Activated naive CD8-positive, alpha-beta T cell treated with anti-CD3 and anti-CD28 coated beads for 36 hours (primary cell): Measurements from ENCODE around the gene ACSM4. TPM values are rescaled to one million over a fixed set of nuclear protein-coding genes. Genes with fewer than 3 reads are reported as not detected.
"Not testable (repeated sequence)": the region's sequence is repeated elsewhere in the genome, so short reads cannot be mapped to it uniquely, and the experiment has no call there.

Experiments
- DNase-seq: peaks from one replicate; pipeline ENCODE4 v3.0.0; 2021
- H3K27ac Mint-ChIP-seq: one replicate; pipeline ENCODE4 v1.8.0; 2022; ENCODE audit warnings: mild to moderate bottlenecking, moderate library complexity, mixed read lengths
- H3K27me3 Mint-ChIP-seq: one replicate; pipeline ENCODE4 v1.8.0; 2022; ENCODE audit warnings: mild to moderate bottlenecking, mixed read lengths
- H3K36me3 Mint-ChIP-seq: one replicate; pipeline ENCODE4 v1.8.0; 2021; ENCODE audit warnings: mild to moderate bottlenecking, mixed read lengths
- H3K4me1 Mint-ChIP-seq: one replicate; pipeline ENCODE4 v1.8.0; 2021; ENCODE audit warnings: mixed read lengths
- H3K4me3 Mint-ChIP-seq: one replicate; pipeline ENCODE4 v1.8.0; 2022; ENCODE audit warnings: mild to moderate bottlenecking, moderate library complexity, mixed read lengths
- H3K9me3 Mint-ChIP-seq: one replicate; pipeline ENCODE4 v1.8.0; 2022; ENCODE audit warnings: mixed read lengths
- total RNA-seq, 2 experiments: library from RNA; stranded (reverse); gene quantifications; one replicate each; pipeline ENCODE4 v1.2.3, GENCODE V29; 2021

Gene ACSM4, protein sequence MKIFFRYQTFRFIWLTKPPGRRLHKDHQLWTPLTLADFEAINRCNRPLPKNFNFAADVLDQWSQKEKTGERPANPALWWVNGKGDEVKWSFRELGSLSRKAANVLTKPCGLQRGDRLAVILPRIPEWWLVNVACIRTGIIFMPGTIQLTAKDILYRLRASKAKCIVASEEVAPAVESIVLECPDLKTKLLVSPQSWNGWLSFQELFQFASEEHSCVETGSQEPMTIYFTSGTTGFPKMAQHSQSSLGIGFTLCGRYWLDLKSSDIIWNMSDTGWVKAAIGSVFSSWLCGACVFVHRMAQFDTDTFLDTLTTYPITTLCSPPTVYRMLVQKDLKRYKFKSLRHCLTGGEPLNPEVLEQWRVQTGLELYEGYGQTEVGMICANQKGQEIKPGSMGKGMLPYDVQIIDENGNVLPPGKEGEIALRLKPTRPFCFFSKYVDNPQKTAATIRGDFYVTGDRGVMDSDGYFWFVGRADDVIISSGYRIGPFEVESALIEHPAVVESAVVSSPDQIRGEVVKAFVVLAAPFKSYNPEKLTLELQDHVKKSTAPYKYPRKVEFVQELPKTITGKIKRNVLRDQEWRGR
- not detected for total RNA-seq

GRCh38 chr12:7303772-7304171 is at the start of gene ACSM4:
ACSM4 (plus strand) TSS chr12:7304072; CDS start chr12:7304332, 260 bp downstream.
- Mint-ChIP-seq H3K36me3 (no peaks in the 10 kb centered on the region), H3K27ac (no peak within 1 kb of the TSS), H3K27me3 (peaks cover 10% of the 10 kb centered on the region), H3K4me1 (no peaks in the 10 kb centered on the region), H3K4me3 (no peak within 1 kb of the TSS), H3K9me3 (no peaks in the 10 kb centered on the region)
- no peak for DNase-seq

DNA sequence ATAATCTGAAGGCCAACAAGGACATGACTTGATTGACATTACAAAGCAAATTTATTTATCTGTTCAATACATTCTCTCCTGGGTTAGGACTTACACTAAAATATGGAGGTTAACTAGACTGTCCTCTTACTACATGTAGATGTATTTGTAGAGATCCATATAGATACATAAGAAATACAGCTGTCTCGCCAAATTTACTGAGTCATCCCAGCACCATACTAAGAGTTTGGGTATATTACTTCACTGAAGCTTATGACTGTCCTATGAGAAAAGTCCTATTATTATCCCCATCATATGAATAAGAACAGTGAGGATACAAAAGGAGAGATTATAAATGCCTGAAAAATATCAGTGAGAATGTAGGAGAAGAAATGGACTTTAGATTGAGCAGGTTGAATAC is 44.8 kb upstream of the ACSM4 start:
- peaks cover 2% of the 10 kb centered on the region for H3K9me3 Mint-ChIP-seq
- H3K4me1 Mint-ChIP-seq, result no peaks in the 10 kb centered on the region
- no peaks in the 10 kb centered on the region for H3K36me3 Mint-ChIP-seq
- no peak overlapping the region for H3K4me3 Mint-ChIP-seq
- peaks cover 7% of the 10 kb centered on the region for H3K27me3 Mint-ChIP-seq
- DNase-seq, result no peak
- H3K27ac Mint-ChIP-seq, result no peak overlapping the region

GRCh38 chr12:7264538-7264937 is 39.3 kb upstream of the ACSM4 start:
- no peak overlapping the region for H3K27ac Mint-ChIP-seq
- DNase-seq, result no peak
- H3K36me3 Mint-ChIP-seq, result no peaks in the 10 kb centered on the region
- no peaks in the 10 kb centered on the region for H3K9me3 Mint-ChIP-seq
- H3K4me3 Mint-ChIP-seq, result no peak overlapping the region
- H3K4me1 Mint-ChIP-seq, result no peaks in the 10 kb centered on the region
- H3K27me3 Mint-ChIP-seq, result no peaks in the 10 kb centered on the region

DNA sequence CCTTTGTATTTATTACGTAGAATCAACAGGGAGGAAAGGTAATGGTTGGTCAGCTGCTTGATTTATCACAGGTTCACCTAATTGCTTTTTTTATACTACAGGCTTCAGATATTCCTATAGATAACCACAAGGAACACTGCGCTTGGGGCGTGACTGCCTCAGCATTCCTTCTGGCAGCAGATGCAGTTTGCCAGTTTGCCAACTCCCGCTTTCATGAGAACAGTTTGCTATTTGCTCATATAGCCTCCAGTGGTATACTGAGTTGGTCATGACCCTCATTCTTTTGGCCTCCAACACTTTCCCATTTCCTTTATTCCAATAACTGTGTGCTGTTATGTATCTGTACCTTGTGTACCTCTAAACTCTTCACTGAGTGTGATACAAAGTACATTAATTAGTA is 38.6 kb upstream of the ACSM4 start:
- Mint-ChIP-seq H3K27ac (no peak overlapping the region), H3K9me3 (no peaks in the 10 kb centered on the region)

GRCh38 chr12:7269273-7269672 is 34.6 kb upstream of the ACSM4 start:
- no peaks in the 10 kb centered on the region for H3K9me3 Mint-ChIP-seq
- DNase-seq, result no peak
- H3K4me3 Mint-ChIP-seq, result no peak overlapping the region
- no peaks in the 10 kb centered on the region for H3K4me1 Mint-ChIP-seq
- H3K27ac Mint-ChIP-seq, result no peak overlapping the region
- peaks cover 6% of the 10 kb centered on the region for H3K27me3 Mint-ChIP-seq
- H3K36me3 Mint-ChIP-seq, result no peaks in the 10 kb centered on the region

More for the DNA sequence above, 38.6 kb upstream of the ACSM4 start:
- H3K27me3 Mint-ChIP-seq, result no peaks in the 10 kb centered on the region
- H3K36me3 Mint-ChIP-seq, result no peaks in the 10 kb centered on the region
- no peak for DNase-seq
- no peak overlapping the region for H3K4me3 Mint-ChIP-seq
- no peaks in the 10 kb centered on the region for H3K4me1 Mint-ChIP-seq

DNA sequence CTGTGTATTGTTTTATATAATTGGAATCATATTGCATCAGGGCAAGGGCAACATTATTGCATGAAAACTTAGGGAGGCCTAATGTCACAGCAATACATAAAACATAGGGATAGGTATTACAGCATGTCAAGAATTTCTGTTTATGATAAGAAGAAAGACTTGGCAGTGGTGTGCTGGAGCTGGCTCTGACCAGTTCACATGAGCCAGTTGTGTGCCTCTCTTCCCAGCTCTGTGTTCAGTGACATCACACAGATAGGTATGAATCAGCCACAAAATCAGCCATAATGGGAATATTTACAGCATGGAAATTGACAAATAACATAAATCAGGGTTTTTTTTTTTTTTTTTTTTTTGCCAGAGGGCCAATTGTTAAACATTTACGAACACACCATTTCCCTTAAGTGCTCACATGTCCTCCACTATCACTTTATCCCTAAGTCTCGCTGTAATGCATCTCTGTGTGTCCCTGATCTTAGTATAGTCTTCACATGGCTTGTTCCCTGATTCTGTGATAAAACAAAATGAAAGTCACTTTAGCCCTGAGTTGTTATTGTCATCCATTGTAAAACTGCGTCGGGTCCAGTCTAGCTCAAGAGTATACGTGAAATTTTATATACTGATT is 31.9 kb upstream of the ACSM4 start:
- Mint-ChIP-seq H3K4me1 (no peaks in the 10 kb centered on the region), H3K9me3 (peaks cover 3% of the 10 kb centered on the region), H3K4me3 (no peak overlapping the region), H3K36me3 (no peaks in the 10 kb centered on the region), H3K27me3 (peaks cover 14% of the 10 kb centered on the region), H3K27ac (no peak overlapping the region)
- no peak for DNase-seq

GRCh38 chr12:7275482-7275881 is 28.4 kb upstream of the ACSM4 start:
- peaks cover 27% of the 10 kb centered on the region for H3K27me3 Mint-ChIP-seq
- not testable (repeated sequence) for H3K9me3 Mint-ChIP-seq, DNase-seq, H3K36me3 Mint-ChIP-seq, H3K4me3 Mint-ChIP-seq, H3K27ac Mint-ChIP-seq, H3K4me1 Mint-ChIP-seq

GRCh38 chr12:7282844-7283243 is 21.0 kb upstream of the ACSM4 start:
- Mint-ChIP-seq H3K4me1 (no peaks in the 10 kb centered on the region), H3K36me3 (no peaks in the 10 kb centered on the region), H3K27me3 (peaks cover 20% of the 10 kb centered on the region), H3K4me3 (no peak overlapping the region), H3K27ac (no peak overlapping the region), H3K9me3 (peaks cover 14% of the 10 kb centered on the region)
- DNase-seq, result no peak

DNA sequence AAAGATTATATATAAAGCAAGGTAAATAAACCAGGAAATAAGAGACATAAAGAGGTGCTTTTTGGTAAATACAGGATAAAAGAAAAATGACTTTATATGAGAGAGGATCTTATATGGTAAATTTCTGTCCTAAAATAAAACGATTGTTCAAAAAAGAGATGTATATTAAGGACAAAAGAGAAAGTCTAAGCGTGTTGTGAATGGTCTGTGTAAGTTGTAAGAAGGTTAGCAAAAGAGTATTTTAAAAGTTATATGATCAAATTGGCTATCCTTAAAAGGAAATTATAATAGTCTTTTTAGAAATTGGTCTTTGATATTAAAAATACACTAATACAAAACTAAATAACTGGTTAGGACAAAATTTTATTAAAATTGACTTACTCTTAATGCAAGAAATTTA is 14.1 kb upstream of the ACSM4 start:
- no peak overlapping the region for H3K27ac Mint-ChIP-seq
- H3K4me3 Mint-ChIP-seq, result no peak overlapping the region
- H3K36me3 Mint-ChIP-seq, result peaks cover 3% of the 10 kb centered on the region
- H3K4me1 Mint-ChIP-seq, result no peaks in the 10 kb centered on the region
- peaks cover 19% of the 10 kb centered on the region for H3K9me3 Mint-ChIP-seq
- DNase-seq, result no peak
- H3K27me3 Mint-ChIP-seq, result peaks cover 14% of the 10 kb centered on the region

GRCh38 chr12:7290588-7290987 is 13.3 kb upstream of the ACSM4 start:
- not testable (repeated sequence) for H3K4me1 Mint-ChIP-seq, H3K27ac Mint-ChIP-seq, H3K36me3 Mint-ChIP-seq, H3K4me3 Mint-ChIP-seq, DNase-seq
- H3K27me3 Mint-ChIP-seq, result peaks cover 11% of the 10 kb centered on the region
- H3K9me3 Mint-ChIP-seq, result peaks cover 19% of the 10 kb centered on the region

- Mint-ChIP-seq H3K36me3 (peaks cover 3% of the 10 kb centered on the region), H3K27ac (no peak overlapping the region), H3K4me1 (no peaks in the 10 kb centered on the region), H3K4me3 (no peak overlapping the region), H3K27me3 (peaks cover 16% of the 10 kb centered on the region), H3K9me3 (peaks cover 9% of the 10 kb centered on the region)
- DNase-seq, result no peak
Observed at GRCh38 chr12:7292300-7292699, 11.6 kb upstream of the ACSM4 start.

DNA sequence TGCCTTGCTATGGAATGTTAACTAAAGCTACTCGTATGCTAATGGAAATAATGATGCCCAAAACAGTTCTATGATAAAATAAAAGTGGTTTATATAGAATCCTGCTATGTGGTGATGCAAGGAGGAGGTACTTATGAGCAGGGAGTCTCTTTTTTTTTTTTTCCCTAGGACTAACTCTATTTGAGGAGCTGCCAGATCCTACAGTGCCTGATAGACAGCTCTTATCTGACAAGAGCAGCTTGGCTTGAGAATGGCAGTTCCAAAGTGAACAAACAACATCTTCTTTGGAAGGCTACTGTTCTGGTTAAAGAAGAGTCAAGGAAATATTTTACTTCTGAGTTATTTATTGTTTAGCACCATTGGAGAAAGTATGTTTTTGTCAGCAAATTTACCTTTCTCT is 10.2 kb upstream of the ACSM4 start:
- DNase-seq, result no peak
- Mint-ChIP-seq H3K4me1 (no peaks in the 10 kb centered on the region), H3K9me3 (peaks cover 5% of the 10 kb centered on the region), H3K27ac (no peak overlapping the region), H3K27me3 (peaks cover 16% of the 10 kb centered on the region), H3K36me3 (no peaks in the 10 kb centered on the region), H3K4me3 (no peak overlapping the region)

DNA sequence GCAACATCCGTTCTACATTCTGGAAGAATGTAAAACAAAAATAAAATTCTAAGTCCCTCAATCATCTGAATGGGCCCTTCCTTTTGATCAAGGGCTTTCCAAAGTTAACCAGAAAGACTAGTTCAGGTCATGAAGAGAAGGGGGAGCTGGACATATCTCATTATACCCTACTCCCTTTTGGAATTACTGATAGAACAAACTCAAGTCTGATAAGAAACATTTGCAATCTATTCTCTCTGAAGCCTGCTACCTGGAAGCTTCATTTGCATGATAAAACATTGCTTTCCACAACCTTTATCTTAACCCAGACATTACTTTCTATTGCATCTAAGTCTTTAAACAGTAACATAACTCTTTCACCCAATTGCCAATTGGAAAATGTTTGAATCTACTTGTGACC is 8.3 kb upstream of the ACSM4 start:
- Mint-ChIP-seq H3K27ac (no peak overlapping the region), H3K4me1 (no peaks in the 10 kb centered on the region), H3K27me3 (peaks cover 23% of the 10 kb centered on the region), H3K9me3 (peaks cover under 1% of the 10 kb centered on the region), H3K4me3 (no peak overlapping the region), H3K36me3 (no peaks in the 10 kb centered on the region)
- DNase-seq, result no peak

GRCh38 chr12:7297865-7298264 is 6.0 kb upstream of the ACSM4 start:
- H3K4me3 Mint-ChIP-seq, result no peak overlapping the region
- H3K9me3 Mint-ChIP-seq, result no peaks in the 10 kb centered on the region
- no peak overlapping the region for H3K27ac Mint-ChIP-seq
- no peaks in the 10 kb centered on the region for H3K36me3 Mint-ChIP-seq
- no peaks in the 10 kb centered on the region for H3K4me1 Mint-ChIP-seq
- DNase-seq, result no peak
- peaks cover 22% of the 10 kb centered on the region for H3K27me3 Mint-ChIP-seq

DNA sequence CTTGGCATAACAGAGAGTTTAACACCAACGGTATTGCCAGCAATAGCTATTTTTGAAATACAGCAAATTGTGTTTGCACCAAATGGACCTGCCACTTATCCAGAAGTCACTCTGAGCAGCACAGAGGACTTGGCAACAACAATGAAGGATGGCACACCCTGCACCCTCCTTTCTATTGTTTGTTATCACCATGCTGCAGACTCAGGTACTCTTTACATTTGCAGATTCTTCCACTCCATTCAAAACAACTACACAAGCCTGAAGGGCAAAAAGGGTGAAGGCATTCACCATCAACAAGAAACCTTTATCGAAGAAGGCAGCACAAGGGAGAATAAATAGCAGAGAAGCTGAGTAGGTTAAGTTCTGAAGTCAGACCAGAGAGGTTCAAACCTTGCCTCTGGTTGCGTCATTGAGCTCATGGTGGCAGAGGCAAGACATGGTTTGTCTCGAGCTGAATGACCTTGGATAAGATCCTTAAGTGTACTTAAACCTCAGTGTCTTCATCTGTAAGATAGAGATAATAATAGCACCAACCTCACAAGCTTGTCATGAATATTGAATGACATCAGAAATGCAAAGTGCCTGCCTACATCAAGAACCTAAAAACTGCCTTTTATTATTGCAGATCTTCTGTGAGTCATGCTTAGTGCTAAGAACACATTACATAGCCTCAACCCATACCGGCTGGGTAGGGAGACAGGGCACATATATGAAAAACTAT is 1.4 kb upstream of the ACSM4 start:
- Mint-ChIP-seq H3K4me3 (no peak overlapping the region), H3K27me3 (peaks cover 10% of the 10 kb centered on the region), H3K9me3 (no peaks in the 10 kb centered on the region), H3K27ac (no peak overlapping the region), H3K36me3 (no peaks in the 10 kb centered on the region), H3K4me1 (no peaks in the 10 kb centered on the region)
- no peak for DNase-seq
